PFSK-1 (cell line): ENCODE data around the gene CAMK1D.

Source experiments
- FOXP2 ChIP-seq: optimal IDR thresholded peaks from 2 replicates; pipeline ENCODE3; 2011; ENCODE audit warnings: borderline replicate concordance, control low read depth, inconsistent platforms; ENCODE audit not compliant: insufficient read depth; ENCODE audit errors: extremely low read length, extremely low read depth
- POLR2AphosphoS5 ChIP-seq: IDR thresholded peaks from 2 replicates; pipeline ENCODE4 v1.6.1; 2012; ENCODE audit warnings: low read depth, mild to moderate bottlenecking, control low read depth, low read length, moderate library complexity
- SIN3A ChIP-seq: IDR thresholded peaks from 2 replicates; pipeline ENCODE4 v1.6.1; 2012; ENCODE audit warnings: mild to moderate bottlenecking, low read length, moderate library complexity, borderline replicate concordance; ENCODE audit not compliant: insufficient read depth
- TAF1 ChIP-seq: IDR thresholded peaks from 2 replicates; pipeline ENCODE4 v1.6.1; 2012; ENCODE audit warnings: low read length, control low read depth, borderline replicate concordance; ENCODE audit not compliant: insufficient read depth
- TF ChIP-seq, protein P1 (sequence below), 2 experiments: IDR thresholded peaks; 2 replicates each; pipeline versions ENCODE4 v1.6.1 to v1.8.0; 2011 to 2012; ENCODE audit warnings: low read depth in 2 of 2, low read length in 2 of 2, control low read depth in 1 of 2, inconsistent platforms in 1 of 2, mild to moderate bottlenecking in 1 of 2, moderate library complexity in 1 of 2; ENCODE audit not compliant: insufficient read depth in 1 of 2

CAMK1D gene

DNA sequence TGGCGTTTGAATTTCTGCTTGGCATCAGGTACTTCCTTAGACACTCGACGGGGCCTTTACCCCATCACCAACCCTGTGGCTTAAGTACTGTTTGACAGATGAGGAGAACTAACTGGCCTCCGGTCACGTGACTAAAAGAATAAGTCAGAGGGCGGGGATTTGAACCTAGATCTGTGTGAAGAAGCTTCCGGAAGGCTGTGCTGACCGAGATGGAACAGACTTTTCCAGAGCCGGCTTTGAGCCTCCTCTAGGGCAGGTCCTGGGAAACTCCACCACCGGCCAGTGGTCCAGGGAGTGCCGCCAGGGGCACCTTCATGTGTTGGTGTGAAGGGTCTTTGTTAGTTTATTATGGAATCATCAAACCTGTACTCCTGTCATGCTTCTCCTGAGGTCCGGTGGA is 26.9 kb downstream of the CAMK1D start:
- TF ChIP-seq FOXP2 (no peak), TAF1 (no peak), POLR2AphosphoS5 (no peak), SIN3A (no peak)
- TF ChIP-seq, protein P1, sequence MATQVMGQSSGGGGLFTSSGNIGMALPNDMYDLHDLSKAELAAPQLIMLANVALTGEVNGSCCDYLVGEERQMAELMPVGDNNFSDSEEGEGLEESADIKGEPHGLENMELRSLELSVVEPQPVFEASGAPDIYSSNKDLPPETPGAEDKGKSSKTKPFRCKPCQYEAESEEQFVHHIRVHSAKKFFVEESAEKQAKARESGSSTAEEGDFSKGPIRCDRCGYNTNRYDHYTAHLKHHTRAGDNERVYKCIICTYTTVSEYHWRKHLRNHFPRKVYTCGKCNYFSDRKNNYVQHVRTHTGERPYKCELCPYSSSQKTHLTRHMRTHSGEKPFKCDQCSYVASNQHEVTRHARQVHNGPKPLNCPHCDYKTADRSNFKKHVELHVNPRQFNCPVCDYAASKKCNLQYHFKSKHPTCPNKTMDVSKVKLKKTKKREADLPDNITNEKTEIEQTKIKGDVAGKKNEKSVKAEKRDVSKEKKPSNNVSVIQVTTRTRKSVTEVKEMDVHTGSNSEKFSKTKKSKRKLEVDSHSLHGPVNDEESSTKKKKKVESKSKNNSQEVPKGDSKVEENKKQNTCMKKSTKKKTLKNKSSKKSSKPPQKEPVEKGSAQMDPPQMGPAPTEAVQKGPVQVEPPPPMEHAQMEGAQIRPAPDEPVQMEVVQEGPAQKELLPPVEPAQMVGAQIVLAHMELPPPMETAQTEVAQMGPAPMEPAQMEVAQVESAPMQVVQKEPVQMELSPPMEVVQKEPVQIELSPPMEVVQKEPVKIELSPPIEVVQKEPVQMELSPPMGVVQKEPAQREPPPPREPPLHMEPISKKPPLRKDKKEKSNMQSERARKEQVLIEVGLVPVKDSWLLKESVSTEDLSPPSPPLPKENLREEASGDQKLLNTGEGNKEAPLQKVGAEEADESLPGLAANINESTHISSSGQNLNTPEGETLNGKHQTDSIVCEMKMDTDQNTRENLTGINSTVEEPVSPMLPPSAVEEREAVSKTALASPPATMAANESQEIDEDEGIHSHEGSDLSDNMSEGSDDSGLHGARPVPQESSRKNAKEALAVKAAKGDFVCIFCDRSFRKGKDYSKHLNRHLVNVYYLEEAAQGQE (IDR thresholded peaks at IDR 0.05; ENCODE audit: insufficient read depth in 1 of 2, low read depth in 2 of 2, low read length in 2 of 2), result no peak

DNA sequence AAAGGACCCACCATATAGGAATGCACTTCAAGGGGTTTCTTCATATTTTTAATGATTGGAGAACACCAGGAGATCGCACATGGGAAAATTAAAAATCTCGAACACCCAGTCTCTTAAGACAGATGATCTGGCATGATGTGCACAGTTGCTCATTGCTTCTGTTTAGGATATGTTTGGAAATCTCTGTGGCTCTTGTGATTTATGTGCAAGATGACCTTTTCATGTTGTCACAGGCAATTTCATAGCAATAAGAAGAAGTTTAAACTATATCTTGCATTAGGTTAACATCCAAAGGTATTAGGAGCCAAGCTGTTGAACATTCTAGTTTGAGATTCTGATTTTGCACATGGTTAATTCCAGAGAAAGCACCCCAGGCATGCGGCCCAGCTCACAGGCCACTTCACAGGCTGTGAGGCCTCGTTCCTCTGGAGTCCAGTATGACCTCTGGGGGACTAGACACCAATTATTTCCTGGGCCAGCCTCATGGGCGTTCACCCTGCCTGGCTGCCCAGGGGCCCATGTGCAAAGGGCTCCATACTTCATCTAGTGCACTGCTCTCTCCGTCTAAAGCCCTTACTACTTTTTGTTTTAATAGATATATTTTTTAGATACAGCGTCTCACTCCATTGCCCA is 28.4 kb downstream of the CAMK1D start:
- TF ChIP-seq SIN3A (no peak), POLR2AphosphoS5 (no peak), FOXP2 (no peak), TAF1 (no peak)
- TF ChIP-seq, protein P1 (IDR thresholded peaks at IDR 0.05; ENCODE audit: insufficient read depth in 1 of 2, low read depth in 2 of 2, low read length in 2 of 2), result no peak

DNA sequence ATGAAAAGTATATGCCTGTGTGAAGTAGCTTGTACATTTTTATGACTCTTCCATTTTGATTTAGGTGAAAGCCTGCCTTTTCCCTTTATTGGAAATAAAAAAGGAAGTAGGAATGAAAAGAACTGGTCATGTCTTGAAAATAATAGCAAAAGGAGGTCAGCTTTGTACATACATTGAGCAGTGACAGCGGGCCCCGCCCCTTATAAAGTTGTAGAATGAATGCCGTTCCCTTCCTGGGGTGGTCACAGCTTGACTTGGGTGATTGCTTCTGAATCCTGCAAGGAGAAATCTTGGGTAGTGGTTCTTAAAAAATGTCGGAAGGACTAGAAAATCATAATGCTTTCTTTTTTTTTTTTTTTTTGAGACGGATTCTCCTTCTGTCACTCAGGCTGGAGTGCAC is 31.7 kb downstream of the CAMK1D start:
- TF ChIP-seq TAF1 (no peak), POLR2AphosphoS5 (no peak), FOXP2 (no peak), SIN3A (no peak)
- TF ChIP-seq, protein P1 (IDR thresholded peaks at IDR 0.05; ENCODE audit: insufficient read depth in 1 of 2, low read depth in 2 of 2, low read length in 2 of 2), result no peak

DNA sequence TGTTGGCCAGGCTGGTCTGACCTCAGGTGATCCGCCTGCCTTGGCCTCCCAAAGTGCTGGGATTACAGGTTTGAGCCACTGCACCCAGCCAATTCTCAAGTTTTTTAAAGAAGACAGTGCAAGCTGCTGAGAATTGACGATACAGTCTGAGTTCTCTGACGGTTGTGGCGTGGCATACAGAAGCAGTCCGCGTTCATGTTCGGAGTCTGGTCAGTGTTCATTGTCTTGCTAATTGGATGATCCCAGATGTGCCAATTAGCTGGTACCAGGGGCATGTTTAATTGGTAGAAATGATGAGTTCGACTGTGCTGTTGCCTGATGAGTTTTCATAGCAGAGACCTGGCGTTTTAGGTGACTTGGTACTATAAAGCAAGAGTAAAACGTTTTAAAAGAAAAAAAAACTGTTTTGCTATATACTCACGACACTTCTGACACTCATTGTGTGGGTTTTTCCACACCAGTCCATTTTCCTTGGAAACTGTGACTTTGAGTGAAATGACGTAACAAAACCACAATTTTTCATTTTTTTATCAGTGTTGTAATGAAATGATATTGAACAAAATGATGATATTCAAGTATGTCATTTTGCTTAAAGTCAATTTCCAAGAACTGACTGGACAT is 32.3 kb downstream of the CAMK1D start:
- TF ChIP-seq FOXP2 (no peak), POLR2AphosphoS5 (no peak), SIN3A (no peak)

DNA sequence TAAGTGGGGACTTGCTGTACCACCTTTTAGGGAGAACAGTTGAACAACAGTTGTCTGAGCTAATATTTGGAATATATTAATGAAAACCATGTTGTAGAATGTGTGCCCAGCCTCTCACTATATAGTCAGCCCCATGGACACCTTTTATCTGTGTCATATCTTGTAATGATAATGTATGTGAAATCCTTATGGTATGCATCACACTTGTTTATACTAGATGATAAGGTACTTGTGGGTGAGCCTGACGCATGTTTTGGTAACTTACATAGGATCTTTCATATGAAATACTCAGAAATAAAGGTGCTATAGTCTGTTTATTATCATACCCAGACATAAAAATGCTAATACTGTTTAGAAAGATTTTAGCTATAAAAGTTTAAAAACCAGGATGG is 32.8 kb downstream of the CAMK1D start:
- TF ChIP-seq POLR2AphosphoS5, result no peak
- TF ChIP-seq, protein P1 (IDR thresholded peaks at IDR 0.05; ENCODE audit: insufficient read depth in 1 of 2, low read depth in 2 of 2, low read length in 2 of 2), result no peak
- TF ChIP-seq TAF1, result no peak
- no peak for TF ChIP-seq SIN3A
